SK-MEL-5 (cell line): ENCODE measurements around the gene NR2F2. TPM values are rescaled to one million over a fixed set of nuclear protein-coding genes. Genes with fewer than 3 reads are reported as not detected.

Experiments
- DNase-seq: peaks from one replicate; pipeline ENCODE4 v3.0.0-alpha.2; 2016; ENCODE audit warnings: low read depth, low spot score
- in situ Hi-C: cut with HindIII; loops from 2 replicates; pipeline ENCODE4 v1.10.0; 2016; ENCODE audit warnings: low sequenced_read_pairs, high pct_unique_total_duplicates, low pct_unique_long_range_greater_than_20kb
- total RNA-seq: library from RNA; depleted of rRNA; stranded (reverse); fragments of >200 nt; shearing (Covaris generic); gene quantifications from 2 replicates; pipeline ENCODE4 v1.2.3, GENCODE V29; 2014

NR2F2 gene
- total RNA-seq, 1 experiment from 2014 or later, result 2.9 TPM

DNA sequence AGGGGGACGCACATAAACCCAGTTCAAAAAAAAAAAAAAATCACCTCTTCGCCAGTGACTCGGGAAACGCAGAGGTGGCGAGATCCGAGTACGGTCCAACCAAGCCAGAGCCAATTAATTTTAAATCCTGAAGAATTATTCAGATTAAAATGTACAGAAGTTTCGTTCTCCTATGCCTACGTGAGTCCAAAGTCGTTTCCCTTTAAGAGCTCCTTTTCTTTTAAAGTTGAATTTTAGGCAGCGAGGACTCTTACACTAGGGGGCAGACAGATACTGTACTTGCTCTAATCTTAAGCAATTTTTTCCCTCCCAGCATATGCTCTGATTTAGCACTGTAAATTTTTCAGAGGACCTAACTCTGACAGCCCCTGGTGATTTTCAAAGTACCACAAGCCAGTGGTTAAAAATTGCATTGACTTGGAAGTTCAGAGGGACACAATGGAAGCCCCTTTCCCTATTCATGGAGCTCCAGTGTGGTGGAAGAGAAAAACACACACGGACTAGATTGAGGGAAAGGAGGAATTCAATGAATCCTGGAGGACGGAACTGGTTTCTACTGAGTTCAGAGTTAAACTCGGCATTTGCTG lies 3.3 kb upstream of the NR2F2 start:
- peak; percentile 86 for DNase-seq
- in situ Hi-C loops, result no loop called here

DNA sequence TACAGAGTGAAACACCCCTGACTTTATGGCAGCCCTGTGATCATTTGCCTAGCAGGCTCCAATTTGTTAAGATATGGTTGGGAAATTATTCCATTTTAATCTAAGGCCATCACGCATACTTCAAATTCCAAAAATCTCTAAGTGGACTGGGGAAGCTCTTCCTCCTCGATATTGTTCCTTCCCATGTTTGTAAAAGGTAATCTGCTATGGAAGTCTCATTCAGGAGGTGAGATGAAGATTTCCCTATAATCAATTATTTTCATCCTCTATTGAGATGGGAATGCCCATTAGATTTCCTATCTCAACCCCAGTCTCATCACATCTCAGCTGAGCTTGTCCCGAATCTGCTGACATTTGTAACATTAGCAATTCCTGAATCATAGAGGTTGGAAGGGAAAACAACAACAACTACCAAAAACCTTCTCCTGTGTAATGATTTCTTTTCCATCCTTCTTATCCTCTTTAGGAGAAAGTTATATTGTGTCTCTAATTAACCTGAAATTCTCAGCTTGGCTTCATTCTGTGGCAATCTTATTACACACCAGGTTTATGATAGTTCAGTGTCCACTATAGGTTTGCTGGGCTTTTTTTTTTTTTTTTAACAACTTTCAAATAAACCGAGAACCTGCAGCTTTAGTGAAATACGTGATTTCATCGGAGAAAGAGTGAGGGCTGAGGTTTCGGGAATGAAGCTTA lies 2.2 kb upstream of the NR2F2 start:
- in situ Hi-C loops, result no loop called here
- no peak for DNase-seq

DNA sequence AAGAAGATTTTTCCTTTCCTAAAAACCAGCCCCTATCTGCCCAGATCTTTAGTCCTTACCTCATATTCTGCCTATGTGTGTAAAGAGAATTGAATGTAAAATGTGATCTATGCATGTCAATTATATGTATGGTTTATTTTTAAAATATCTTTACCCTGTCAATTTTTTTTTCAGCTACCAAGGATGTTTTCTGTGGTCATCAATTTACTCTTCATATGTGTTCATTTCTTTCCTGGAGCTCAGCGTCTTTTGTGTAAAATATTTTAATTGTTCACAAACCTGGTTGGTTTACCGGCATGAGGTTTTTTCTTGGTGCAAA lies 1.7 kb upstream of the NR2F2 start:
- no peak for DNase-seq
- in situ Hi-C loops, result no loop called here

DNA sequence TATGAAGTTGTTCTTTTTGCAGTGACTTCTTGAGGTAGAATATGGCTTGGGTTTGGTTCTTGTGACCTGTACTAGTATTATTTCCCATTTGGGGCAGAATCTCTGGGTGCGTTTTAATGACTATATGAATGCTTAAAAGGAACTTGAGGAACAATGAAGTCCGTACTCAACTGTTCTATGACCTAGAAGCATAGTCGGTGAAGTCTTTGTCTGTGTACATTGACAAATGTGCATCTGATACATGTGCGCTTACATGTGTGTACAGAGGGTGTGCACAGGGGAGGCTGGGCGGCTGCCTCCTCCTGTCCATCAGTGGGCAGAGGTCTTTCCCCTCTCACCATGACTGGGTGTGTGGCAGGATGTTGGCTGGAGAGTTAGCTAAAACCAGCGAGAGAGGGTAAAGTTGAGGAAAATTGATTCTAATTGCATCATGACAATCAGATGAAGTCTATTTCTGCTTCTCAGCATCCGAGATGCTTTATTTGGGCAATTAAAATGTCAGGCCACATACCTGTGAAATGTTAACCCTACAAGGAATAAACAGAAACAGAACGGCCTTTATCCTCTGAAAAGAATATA lies 1.0 kb upstream of the NR2F2 start:
- no peak for DNase-seq
- in situ Hi-C loops, result no loop called here

DNA sequence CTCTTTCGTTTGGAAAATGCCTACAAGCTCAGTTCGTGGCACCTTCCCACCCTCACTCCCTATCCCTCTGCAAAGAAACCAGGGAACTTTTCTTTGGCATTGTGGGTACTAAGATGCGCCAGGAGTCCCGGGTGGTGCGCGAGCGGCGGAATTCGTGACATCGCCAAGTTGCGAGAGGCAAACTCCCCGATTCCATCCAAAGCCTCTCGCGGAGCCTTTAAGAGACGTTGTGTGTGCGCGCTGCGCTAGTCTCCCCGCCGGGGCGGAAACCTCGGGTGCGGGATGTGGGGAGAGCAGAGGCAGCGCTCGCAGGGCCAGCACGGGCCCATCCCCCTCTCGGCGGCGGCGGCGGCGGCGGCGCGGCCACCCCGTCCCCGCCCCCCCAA lies 443 bp upstream of the NR2F2 start:
- in situ Hi-C loops, result no loop called here
- DNase-seq, result peak; percentile 60

DNA sequence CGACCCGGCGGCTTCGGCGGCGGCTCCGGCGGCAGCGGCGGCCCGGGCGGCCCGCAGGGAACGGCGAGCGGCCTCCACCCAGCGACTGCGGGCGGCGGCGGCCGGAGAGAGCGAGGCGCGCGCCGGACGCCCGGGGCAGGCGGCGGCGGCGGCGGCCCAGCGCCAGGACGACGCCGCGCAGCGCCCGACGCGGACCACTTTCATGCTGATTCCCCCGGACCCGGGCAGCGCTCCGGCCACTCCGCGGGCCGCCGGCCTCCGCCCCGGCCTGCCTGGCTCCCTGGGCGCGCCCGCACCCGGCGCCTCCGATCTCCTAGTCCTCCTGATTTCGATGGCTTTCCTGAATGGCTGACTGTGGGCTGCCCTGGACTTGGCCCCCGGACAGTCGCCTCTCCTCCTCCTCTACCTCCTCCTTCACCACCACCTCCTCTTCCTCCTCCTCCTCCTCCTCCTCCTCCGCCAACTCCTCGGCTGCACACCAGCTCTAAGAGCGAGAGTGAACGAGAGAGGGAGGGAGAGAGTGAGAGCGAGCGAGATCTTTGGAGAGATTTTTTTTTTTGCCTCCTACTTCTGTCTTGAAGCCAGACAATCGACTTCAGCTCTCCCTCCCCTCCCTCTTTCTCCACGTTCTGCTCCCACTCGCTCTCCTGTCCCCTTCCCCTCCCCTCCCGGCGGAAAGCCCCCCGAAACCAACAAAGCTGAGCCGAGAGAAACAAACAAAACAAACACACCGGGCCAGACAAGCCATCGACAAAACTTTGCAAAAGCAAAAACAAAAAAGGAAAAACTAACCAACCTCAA lies 844 bp downstream of the NR2F2 start:
- in situ Hi-C loops, result no loop called here
- no peak for DNase-seq

DNA sequence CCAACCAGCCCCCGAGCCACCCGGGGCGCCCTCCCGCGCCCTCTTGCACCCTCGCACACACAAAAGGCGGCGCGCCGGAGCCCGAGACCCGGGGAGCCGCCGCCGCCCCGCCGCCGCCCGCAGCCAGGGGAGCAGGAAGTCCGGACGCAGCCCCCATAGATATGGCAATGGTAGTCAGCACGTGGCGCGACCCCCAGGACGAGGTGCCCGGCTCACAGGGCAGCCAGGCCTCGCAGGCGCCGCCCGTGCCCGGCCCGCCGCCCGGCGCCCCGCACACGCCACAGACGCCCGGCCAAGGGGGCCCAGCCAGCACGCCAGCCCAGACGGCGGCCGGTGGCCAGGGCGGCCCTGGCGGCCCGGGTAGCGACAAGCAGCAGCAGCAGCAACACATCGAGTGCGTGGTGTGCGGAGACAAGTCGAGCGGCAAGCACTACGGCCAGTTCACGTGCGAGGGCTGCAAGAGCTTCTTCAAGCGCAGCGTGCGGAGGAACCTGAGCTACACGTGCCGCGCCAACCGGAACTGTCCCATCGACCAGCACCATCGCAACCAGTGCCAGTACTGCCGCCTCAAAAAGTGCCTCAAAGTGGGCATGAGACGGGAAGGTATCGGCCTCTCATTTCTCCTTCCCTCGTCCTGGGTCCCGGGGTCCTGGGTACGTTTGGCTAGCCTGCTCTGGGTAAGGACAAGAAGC lies 1.6 kb downstream of the NR2F2 start:
- peak; percentile 37 for DNase-seq
- in situ Hi-C loops, result no loop called here

DNA sequence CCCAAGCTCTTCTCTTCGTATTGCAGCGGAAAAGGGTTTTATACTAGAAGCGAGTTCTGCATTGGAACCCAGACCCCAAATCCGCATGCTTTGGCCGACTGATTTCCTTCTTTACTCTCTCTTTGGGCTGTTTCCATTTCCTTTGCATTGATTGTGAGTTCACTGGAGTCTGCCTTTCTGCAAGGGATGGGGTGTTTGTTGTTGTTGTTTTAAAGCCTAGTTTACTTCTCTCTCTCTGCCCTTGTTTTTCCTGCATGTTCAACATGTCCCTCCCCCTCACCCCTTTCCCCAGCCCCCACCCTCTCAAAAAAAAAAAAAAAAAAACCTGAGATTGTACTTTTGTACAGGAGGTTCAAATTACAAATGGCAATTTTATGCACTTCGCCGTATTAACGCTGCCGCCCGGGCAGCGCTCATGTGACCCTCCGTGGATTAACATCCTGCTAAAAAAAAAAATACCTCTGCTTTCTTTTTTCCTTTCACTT lies 2.2 kb downstream of the NR2F2 start:
- DNase-seq, result no peak
- in situ Hi-C loops, result no loop called here

DNA sequence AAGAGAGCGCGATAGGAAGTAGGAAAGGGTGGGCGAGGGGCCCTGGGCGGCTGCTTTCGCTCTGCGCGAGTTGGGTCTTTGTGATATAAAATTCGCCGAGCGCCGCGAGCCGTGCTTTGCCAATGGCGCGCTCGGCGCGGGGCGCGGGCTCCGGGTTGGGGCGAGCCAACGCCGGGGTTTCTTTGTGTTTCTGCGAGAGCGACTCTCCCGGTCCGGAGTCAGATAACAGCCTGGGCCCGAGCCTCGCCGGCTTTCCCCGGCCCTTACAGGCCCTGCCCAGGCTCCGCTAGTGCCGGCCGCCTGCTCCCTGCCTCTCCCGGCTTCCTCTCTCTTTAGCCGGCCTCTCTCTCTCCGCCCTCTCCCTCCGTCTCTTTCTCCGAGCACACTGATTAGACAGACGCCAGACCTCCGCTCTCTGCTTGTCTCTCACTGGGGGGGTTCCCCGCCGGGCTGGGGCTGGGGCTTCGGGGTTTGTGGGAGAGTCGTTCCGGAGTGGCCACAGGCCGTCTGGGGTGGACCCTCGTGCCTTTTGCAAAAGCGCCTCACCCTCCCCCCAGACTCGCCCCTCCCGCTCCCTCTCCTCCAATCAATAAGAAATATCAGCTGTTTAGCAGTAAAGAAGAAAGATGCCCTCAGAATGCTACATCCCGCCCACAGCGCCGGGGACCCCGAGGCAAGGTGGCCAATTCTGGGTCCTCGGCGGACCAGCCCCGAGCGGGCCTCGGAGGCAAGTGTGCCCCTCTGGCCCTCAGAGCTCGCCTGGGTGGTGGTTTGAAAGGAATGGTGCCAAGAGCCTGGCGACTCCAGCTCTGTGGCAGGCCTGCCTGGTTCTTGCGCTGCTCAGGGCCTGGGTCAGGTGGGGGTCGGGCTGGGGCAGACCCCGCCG lies 2.9 kb downstream of the NR2F2 start:
- no peak for DNase-seq
- in situ Hi-C loops, result no loop called here

DNA sequence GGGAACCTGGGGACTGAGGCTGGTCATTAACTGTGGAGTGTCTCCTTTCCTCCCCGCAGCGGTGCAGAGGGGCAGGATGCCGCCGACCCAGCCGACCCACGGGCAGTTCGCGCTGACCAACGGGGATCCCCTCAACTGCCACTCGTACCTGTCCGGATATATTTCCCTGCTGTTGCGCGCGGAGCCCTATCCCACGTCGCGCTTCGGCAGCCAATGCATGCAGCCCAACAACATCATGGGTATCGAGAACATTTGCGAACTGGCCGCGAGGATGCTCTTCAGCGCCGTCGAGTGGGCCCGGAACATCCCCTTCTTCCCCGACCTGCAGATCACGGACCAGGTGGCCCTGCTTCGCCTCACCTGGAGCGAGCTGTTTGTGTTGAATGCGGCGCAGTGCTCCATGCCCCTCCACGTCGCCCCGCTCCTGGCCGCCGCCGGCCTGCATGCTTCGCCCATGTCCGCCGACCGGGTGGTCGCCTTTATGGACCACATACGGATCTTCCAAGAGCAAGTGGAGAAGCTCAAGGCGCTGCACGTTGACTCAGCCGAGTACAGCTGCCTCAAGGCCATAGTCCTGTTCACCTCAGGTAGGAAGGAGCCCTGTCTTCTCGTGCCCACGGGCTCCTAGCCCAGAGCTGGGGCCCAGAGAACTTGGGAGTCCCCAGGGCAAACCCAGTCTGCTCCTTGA lies 3.7 kb downstream of the NR2F2 start:
- in situ Hi-C loops, result no loop called here
- DNase-seq, result no peak

DNA sequence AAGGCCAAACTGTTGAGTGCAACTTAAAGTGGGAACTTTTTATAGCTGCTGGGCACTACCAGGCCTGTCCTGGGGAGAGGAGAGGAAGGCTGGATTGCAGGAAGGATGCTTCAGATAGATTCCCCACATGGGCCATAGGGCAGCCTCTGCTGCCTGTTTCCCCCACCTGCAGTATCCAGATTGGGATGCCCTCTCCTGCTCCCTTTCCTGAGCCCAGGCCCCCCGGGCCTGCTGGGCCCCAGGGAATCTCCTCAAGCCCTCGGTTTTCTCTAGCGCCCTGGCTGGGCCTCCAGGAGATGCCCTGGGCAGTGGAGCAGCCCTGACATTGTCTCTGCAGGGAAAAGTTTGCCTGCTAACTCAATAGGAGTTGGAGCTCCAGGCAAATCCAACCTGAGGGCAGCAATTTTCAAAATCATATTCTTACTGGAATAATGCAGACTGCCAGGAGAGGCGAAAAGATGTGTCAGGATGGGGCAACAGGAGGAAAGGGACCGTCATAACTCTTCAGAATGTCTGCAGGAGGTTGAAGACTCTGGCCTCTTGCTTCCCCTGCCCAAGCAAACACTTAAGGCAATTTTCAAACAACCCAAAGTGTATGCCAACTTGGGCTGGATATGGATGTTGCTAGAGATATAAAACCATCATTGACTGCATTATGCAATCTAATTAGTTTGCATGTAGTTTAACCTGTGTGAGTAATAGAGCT lies 4.4 kb downstream of the NR2F2 start:
- in situ Hi-C loops, result no loop called here

DNA sequence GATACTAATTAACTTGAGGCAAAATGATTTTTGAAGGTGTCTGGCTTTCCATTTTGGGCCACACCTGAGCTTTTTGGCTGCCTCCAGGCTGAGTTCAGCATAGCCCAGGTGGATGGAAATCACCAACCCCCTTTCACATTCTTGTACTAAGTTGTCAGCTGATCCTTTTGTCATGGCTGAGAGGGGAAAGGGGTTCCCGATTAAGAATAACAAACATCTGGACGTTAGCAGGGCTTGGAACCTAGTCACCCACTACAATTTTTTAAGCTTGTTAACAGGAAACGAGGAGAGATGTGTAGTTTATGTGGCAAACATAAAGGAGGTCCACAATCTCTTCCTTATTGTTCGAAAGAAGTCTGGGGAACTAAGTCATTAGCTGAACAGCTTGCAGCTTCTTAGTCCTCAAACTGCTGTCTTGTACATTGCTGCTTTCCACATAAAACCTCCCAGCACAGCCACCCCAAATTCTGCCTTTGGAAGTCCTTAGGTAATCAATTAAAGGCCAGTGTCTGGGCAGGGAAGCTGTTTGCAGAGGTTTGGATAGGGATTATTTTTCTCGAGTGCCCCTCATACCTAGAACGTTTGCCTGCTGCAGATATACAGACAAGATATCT lies 5.0 kb downstream of the NR2F2 start:
- in situ Hi-C loops, result no loop called here

More for the DNA sequence above, 4.4 kb downstream of the NR2F2 start:
- no peak for DNase-seq

DNA sequence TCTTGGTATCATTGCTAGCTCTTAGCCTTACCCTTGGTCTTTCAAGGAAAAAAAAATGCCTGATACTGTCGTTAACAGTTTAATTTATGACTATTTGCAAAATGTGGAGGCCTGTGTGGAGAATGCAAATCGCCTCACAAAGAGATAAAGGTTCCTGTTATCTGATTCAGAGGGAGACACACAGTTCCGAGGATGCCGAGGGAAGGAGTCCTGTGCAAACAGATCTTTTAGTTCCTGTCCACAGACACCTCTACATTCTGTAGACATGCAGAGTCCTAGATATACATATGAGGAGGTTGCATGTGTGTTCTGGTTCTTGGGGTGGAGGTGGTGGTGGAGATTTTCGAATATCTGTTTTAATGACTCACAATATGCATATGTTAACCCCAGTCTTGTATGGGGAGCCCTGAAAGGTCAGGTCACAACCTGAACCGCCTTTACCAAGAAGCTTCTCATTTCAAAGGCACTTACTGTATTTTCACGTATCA lies 5.7 kb downstream of the NR2F2 start:
- no peak for DNase-seq
- in situ Hi-C loops, result no loop called here

More for the DNA sequence above, 5.0 kb downstream of the NR2F2 start:
- no peak for DNase-seq

DNA sequence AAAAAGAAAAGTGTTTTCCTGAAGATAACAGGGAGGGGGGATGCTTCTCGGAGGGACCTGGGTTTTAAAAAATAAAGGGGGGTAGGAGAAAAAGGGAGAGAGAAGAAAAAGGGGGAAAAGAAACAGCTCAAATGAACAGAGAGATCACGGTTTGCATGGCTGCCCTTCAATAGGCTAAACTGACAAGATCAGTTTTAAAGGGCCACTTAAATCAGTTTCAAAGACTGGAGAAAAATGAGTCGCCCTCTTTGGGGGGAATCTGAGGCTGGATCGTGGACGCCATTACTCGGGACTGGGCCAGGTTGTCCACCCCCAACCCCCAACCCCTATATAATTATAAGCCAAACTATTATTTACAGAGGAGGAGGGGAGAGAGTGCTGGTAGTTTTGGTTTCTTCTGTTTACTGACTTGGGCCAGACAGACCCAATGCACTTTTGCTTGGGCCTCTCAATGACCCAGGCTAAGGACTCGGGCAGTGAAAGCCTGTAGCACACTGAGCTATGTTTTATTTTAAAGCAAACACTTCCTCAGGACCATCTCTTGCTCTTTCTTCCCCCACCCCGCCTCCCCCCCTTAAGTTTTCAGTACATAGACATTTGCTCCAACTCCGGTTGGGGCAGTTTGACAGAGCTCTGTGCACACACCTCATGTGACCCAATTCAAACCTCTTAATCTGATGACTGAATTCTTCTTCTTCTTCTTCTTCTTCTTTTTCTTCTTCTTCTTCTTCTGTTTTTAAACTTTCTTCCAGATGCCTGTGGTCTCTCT lies 6.3 kb downstream of the NR2F2 start:
- in situ Hi-C loops, result no loop called here
- DNase-seq, result no peak
